Thoracic aorta (tissue), 2 donors: ENCODE results near the gene EAPP. TPM values are rescaled to one million over a fixed set of nuclear protein-coding genes. Genes with fewer than 3 reads are reported as not detected.
"Not testable (repeated sequence)": the region's sequence is repeated elsewhere in the genome, so short reads cannot be mapped to it uniquely, and the experiment has no call there.

ENCODE experiments used
- ATAC-seq: fragments of 150-250 bp; one replicate; pipeline ENCODE4 v1.8.0; 2017; ENCODE audit warnings: low read depth; ENCODE audit not compliant: insufficient number of reproducible peaks, low FRiP score
- DNase-seq: peaks from one replicate; pipeline ENCODE4 v3.0.0-alpha.2; 2020; ENCODE audit warnings: low spot score
- H3K27ac ChIP-seq, 2 donors: fragments of 200-600 bp; sonication (generic); 1 replicate in 1 of 2; 2 replicates in 1 of 2; pipeline ENCODE4 v1.5.1; 2016; ENCODE audit warnings: mild to moderate bottlenecking in 2 of 2, moderate library complexity in 2 of 2
- H3K27me3 ChIP-seq: fragments of 200-600 bp; sonication (generic); replicated peaks from 2 replicates; pipeline ENCODE4 v1.6.0; 2016; ENCODE audit warnings: mild to moderate bottlenecking; ENCODE audit not compliant: insufficient read depth
- H3K36me3 ChIP-seq: fragments of 200-600 bp; sonication (generic); one replicate; pipeline ENCODE4 v1.5.1; 2016
- H3K4me1 ChIP-seq, 2 donors: fragments of 200-600 bp; sonication (generic); 1 replicate in 1 of 2; 2 replicates in 1 of 2; pipeline versions ENCODE4 v1.5.1 to v1.6.0; 2016; ENCODE audit warnings: low read depth in 2 of 2, mild to moderate bottlenecking in 1 of 2; ENCODE audit not compliant: control insufficient read depth in 1 of 2
- H3K4me3 ChIP-seq: fragments of 200-600 bp; sonication (generic); 2 replicates; pipeline ENCODE4 v1.5.1; 2016; ENCODE audit warnings: mild to moderate bottlenecking
- H3K9me3 ChIP-seq: fragments of 200-600 bp; sonication (generic); 2 replicates; pipeline ENCODE4 v1.5.1; 2016
- CTCF ChIP-seq: fragments of 200-600 bp; sonication (generic); IDR thresholded peaks from one replicate; pipeline ENCODE4 v1.5.1; 2019; ENCODE audit warnings: antibody characterized with exemption
- total RNA-seq, 2 donors: library from RNA; depleted of rRNA; stranded (reverse); fragments of >200 nt; gene quantifications; one replicate each; pipeline versions ENCODE4 v1.1.0 to v1.2.3, GENCODE V29; 2016

EAPP gene
- total RNA-seq, 2 donors from 2014 or later, result 24.9 to 32.8 TPM

- Histone ChIP-seq H3K27ac (no peak overlapping the region), H3K9me3 (no peaks in the 10 kb centered on the region), H3K4me1 (no peaks in the 10 kb centered on the region), H3K36me3 (no peaks in the 10 kb centered on the region), H3K27me3 (no peaks in the 10 kb centered on the region), H3K4me3 (no peak overlapping the region)
- TF ChIP-seq CTCF, result no peak
- no peak for DNase-seq
- ATAC-seq, result no peak
Measured at GRCh38 chr14:34482463-34482862, 57.0 kb downstream of the EAPP start.

GRCh38 chr14:34479694-34480093 is 59.8 kb downstream of the EAPP start:
- Histone ChIP-seq H3K9me3 (no peaks in the 10 kb centered on the region), H3K4me1 (no peaks in the 10 kb centered on the region), H3K27ac (no peak overlapping the region), H3K4me3 (no peak overlapping the region), H3K36me3 (no peaks in the 10 kb centered on the region), H3K27me3 (no peaks in the 10 kb centered on the region)
- no peak for TF ChIP-seq CTCF
- DNase-seq (no peak), ATAC-seq (no peak)

GRCh38 chr14:34478261-34478660 is 61.2 kb downstream of the EAPP start:
- H3K4me1 ChIP-seq, result no peaks in the 10 kb centered on the region
- H3K27ac ChIP-seq, result no peak overlapping the region
- no peaks in the 10 kb centered on the region for H3K36me3 ChIP-seq
- DNase-seq, result no peak
- H3K9me3 ChIP-seq, result no peaks in the 10 kb centered on the region
- no peak for ATAC-seq
- H3K4me3 ChIP-seq, result no peak overlapping the region
- H3K27me3 ChIP-seq, result no peaks in the 10 kb centered on the region
- no peak for TF ChIP-seq CTCF

GRCh38 chr14:34476036-34476435 is 63.5 kb downstream of the EAPP start:
- not testable (repeated sequence) for H3K4me3 ChIP-seq, H3K36me3 ChIP-seq, H3K27me3 ChIP-seq, H3K4me1 ChIP-seq, H3K27ac ChIP-seq, ATAC-seq, DNase-seq, H3K9me3 ChIP-seq

GRCh38 chr14:34475163-34475562 is 64.3 kb downstream of the EAPP start:
- Histone ChIP-seq H3K36me3 (no peaks in the 10 kb centered on the region), H3K27me3 (no peaks in the 10 kb centered on the region), H3K9me3 (no peaks in the 10 kb centered on the region), H3K4me3 (no peak overlapping the region), H3K27ac (no peak overlapping the region), H3K4me1 (no peaks in the 10 kb centered on the region)
- ATAC-seq (no peak), DNase-seq (no peak)
- no peak for TF ChIP-seq CTCF

GRCh38 chr14:34474187-34474679 is 65.3 kb downstream of the EAPP start:
- no peaks in the 10 kb centered on the region for H3K27me3 ChIP-seq
- H3K4me3 ChIP-seq, result no peak overlapping the region
- no peak for ATAC-seq
- no peaks in the 10 kb centered on the region for H3K4me1 ChIP-seq
- H3K36me3 ChIP-seq, result no peaks in the 10 kb centered on the region
- no peak for DNase-seq
- no peak for TF ChIP-seq CTCF
- no peaks in the 10 kb centered on the region for H3K9me3 ChIP-seq
- H3K27ac ChIP-seq, result no peak overlapping the region
